OCI-M2 (cell line): ENCODE data around the gene SCMH1.

Experiments used
- DNase-seq: peaks from one replicate; lab custom pipeline; 2025; ENCODE audit not compliant: unreplicated experiment; lab: John Stamatoyannopoulos, UW

The SCMH1 gene

GRCh38 chr1:41241749-41242341 is at the start of gene SCMH1:
SCMH1 (minus strand) TSS chr1:41242306; CDS start chr1:41186133, 56,173 bp downstream.
- DNase-seq: no peak

- DNase-seq: no peak
Observed at GRCh38 chr1:41291195-41291594, 49.1 kb upstream of the SCMH1 start.

GRCh38 chr1:41289196-41289595 is 47.1 kb upstream of the SCMH1 start:
- DNase-seq: no peak

GRCh38 chr1:41286992-41287391 is 44.9 kb upstream of the SCMH1 start:
- no peak for DNase-seq

GRCh38 chr1:41286486-41286885 is 44.4 kb upstream of the SCMH1 start:
- DNase-seq: no peak

GRCh38 chr1:41285818-41286217 is 43.7 kb upstream of the SCMH1 start:
- no peak for DNase-seq

GRCh38 chr1:41284121-41284520 is 42.0 kb upstream of the SCMH1 start:
- DNase-seq: no peak

- DNase-seq: no peak
Observed at GRCh38 chr1:41282679-41283317, 40.7 kb upstream of the SCMH1 start.

GRCh38 chr1:41281334-41281733 is 39.2 kb upstream of the SCMH1 start:
- no peak for DNase-seq

GRCh38 chr1:41280202-41281032 is 38.3 kb upstream of the SCMH1 start:
- DNase-seq: no peak

GRCh38 chr1:41278076-41278475 is 36.0 kb upstream of the SCMH1 start:
- no peak for DNase-seq

- no peak for DNase-seq
Observed at GRCh38 chr1:41277371-41277975, 35.4 kb upstream of the SCMH1 start.

- DNase-seq: no peak
Observed at GRCh38 chr1:41275831-41276230, 33.7 kb upstream of the SCMH1 start.

GRCh38 chr1:41274752-41275545 is 32.8 kb upstream of the SCMH1 start:
- DNase-seq: no peak

- no peak for DNase-seq
Observed at GRCh38 chr1:41272601-41273000, 30.5 kb upstream of the SCMH1 start.

- no peak for DNase-seq
Observed at GRCh38 chr1:41268154-41268770, 26.2 kb upstream of the SCMH1 start.

GRCh38 chr1:41261926-41262618 is 20.0 kb upstream of the SCMH1 start:
- no peak for DNase-seq

- no peak for DNase-seq
Observed at GRCh38 chr1:41260768-41261167, 18.7 kb upstream of the SCMH1 start.

GRCh38 chr1:41259221-41259620 is 17.1 kb upstream of the SCMH1 start:
- no peak for DNase-seq

GRCh38 chr1:41255978-41256377 is 13.9 kb upstream of the SCMH1 start:
- DNase-seq: no peak
